ENCODE data around the gene PTGES3L. TPM values are rescaled to one million over a fixed set of nuclear protein-coding genes. Genes with fewer than 3 reads are reported as not detected.
A peak's percentile ranks its signal among the peaks of the same experiment; 100 is the strongest.
"Not testable (repeated sequence)": the region's sequence is repeated elsewhere in the genome, so short reads cannot be mapped to it uniquely, and the experiment has no call there.

PTGES3L gene
- total RNA-seq, 2 donors from 2014 or later = 1.5 to 2.0 TPM

DNA sequence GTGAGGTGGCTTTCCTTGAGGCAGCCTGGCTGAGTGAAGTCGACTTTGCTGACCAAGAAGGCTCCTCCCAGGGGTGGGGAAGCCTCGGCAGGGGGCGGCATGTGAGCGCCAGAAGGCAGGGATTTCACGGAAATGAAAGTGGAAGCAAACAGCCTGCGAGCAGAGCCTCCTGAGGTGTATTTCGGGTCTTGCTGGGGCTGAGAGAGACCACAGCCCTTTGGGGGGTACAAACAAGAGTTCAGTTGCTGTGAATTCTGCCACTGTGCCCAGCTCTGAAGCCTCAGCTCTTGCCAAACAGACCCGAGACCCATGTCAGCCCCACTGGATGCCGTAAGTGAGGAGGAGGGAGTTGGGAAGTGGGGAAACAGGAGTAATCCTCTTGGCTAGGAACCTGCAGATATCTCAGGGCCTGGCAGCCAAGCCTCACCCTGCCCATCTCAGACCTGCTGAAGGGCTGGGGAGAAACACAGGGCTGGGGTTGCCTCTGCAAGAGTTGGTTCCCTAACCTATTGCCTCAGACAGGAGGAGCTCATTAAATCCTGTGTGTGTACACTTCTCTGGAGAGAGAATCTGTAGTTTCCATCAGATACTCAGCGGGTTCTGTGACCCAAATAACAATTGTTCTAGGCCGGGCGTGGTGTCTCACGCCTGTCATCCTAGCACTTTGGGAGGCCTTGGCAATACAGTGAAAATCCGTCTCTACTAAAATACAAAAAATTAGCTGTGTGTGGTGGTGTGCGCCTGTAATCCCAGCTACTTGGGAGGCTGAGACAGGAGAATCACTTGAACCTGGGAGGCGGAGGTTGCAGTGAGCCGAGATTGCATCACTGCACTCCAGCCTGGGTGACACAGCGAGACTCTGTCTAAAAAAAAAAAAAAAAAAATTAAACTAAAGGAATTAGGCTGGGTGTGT lies 27.0 kb upstream of the PTGES3L start, which contains the start of gene IFI35:
IFI35 (plus strand) TSS at position 146 of the 913 bp plus-strand sequence; CDS start at position 310, 164 bp downstream.
- Histone ChIP-seq H3K36me3 (peaks cover 11% of the 10 kb centered on the region), H3K27ac (peak within 1 kb of the TSS; percentile 85 to 89), H3K9me3 (no peaks in the 10 kb centered on the region), H3K4me1 (ENCODE audit: control insufficient read depth in 1 of 2, low read depth in 2 of 2) (peaks cover 0 to 14% of the 10 kb centered on the region in 2 donors), H3K27me3 (replicated peaks; ENCODE audit: insufficient read depth) (no peaks in the 10 kb centered on the region), H3K4me3 (peak within 1 kb of the TSS; percentile 93)
- TF ChIP-seq, protein P1, sequence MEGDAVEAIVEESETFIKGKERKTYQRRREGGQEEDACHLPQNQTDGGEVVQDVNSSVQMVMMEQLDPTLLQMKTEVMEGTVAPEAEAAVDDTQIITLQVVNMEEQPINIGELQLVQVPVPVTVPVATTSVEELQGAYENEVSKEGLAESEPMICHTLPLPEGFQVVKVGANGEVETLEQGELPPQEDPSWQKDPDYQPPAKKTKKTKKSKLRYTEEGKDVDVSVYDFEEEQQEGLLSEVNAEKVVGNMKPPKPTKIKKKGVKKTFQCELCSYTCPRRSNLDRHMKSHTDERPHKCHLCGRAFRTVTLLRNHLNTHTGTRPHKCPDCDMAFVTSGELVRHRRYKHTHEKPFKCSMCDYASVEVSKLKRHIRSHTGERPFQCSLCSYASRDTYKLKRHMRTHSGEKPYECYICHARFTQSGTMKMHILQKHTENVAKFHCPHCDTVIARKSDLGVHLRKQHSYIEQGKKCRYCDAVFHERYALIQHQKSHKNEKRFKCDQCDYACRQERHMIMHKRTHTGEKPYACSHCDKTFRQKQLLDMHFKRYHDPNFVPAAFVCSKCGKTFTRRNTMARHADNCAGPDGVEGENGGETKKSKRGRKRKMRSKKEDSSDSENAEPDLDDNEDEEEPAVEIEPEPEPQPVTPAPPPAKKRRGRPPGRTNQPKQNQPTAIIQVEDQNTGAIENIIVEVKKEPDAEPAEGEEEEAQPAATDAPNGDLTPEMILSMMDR (IDR thresholded peaks at IDR 0.05) = peak; percentile 18
- no peak for ATAC-seq (ENCODE audit: insufficient number of reproducible peaks, low FRiP score, low read depth)
- no peak for DNase-seq (ENCODE audit: low spot score)

DNA sequence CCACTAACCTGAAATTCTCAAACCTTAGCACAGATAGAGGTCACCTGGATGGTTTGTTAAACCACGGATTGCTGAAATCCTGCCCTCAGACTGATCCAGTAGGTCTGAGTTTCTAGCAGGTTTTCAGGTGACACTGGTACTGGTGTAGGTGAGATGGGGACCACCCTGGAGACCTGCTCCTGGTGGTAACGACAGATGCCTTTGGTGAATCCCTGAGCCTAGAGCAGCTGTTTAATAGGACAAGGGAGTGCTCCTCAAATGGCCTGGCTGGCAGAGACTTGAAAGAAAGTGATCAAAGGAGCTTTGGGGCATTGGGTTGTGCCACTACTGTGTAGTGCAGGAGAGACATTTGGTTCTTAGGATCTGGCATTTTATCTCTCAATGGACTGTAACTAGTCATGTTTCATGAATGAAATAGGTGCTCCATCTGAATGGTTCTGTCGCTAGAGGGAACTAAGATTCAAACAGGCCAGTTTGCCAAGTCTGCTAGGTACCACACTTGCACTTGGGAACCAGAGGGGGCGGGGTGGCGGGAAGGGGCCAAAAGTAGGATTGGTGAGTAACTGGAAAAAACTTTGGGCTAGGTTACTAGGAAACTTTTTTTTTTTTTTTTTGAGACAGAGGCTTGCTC lies 23.8 kb upstream of the PTGES3L start:
- no peak overlapping the region for H3K4me3 ChIP-seq
- no peaks in the 10 kb centered on the region for H3K27me3 ChIP-seq (replicated peaks; ENCODE audit: insufficient read depth)
- peaks cover 27% of the 10 kb centered on the region for H3K36me3 ChIP-seq
- DNase-seq (ENCODE audit: low spot score) = no peak
- peak overlapping the region in 1 of 2 donors; percentile 23 for H3K27ac ChIP-seq
- TF ChIP-seq, protein P1 (IDR thresholded peaks at IDR 0.05) = no peak
- H3K4me1 ChIP-seq (ENCODE audit: control insufficient read depth in 1 of 2, low read depth in 2 of 2) = peaks cover 9 to 28% of the 10 kb centered on the region in 2 donors
- ATAC-seq (ENCODE audit: insufficient number of reproducible peaks, low FRiP score, low read depth) = no peak
- H3K9me3 ChIP-seq = no peaks in the 10 kb centered on the region

DNA sequence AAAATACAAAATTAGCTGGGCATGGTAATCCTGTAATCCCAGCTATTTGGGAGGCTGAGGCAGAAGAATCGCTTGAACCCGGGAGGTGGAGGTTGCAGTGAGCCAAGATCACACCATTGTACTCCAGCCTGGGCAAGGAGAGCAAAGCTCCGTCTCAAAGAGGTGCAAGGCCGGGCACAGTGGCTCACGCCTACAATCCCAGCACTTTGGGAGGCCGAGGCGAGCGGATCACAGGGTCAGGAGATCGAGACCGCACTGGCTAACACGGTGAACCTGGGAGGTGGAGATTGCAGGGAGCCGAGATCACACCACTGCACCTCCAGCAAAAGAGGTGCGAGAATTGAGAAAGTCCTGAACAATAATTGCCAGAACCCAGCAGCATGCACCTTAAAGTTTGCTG lies 21.0 kb upstream of the PTGES3L start:
- H3K4me3 ChIP-seq; H3K27ac ChIP-seq; ATAC-seq (ENCODE audit: insufficient number of reproducible peaks, low FRiP score, low read depth); H3K9me3 ChIP-seq; DNase-seq (ENCODE audit: low spot score); H3K27me3 ChIP-seq (replicated peaks; ENCODE audit: insufficient read depth): not testable (repeated sequence)
- peaks cover 14 to 26% of the 10 kb centered on the region in 2 donors for H3K4me1 ChIP-seq (ENCODE audit: control insufficient read depth in 1 of 2, low read depth in 2 of 2)
- H3K36me3 ChIP-seq = peaks cover 27% of the 10 kb centered on the region

DNA sequence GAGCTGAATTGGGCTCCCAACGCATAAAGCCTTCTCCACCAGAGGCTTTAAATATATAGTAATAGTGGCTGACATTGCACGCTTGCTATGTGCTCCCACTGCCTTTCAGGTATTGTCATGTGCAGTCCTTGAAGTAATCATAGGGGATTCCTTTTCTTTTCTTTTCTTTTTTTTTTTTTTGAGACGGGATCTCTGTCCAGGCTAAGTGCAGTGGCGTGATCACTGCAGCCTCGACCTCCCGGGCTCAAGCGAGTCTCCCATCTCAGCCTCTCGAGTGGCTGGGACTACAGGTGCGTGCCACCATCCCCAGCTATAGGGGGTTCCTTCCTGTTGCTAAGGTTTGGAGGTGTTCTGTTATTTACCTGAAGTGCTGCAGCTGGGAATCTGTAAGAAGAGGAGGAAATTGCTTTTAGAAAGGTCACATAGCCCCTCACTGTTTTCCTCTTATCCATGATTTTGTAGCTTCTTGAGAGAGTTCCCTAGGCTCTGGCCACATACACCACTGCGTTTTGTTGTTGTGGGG lies 19.2 kb upstream of the PTGES3L start:
- no peaks in the 10 kb centered on the region for H3K27me3 ChIP-seq (replicated peaks; ENCODE audit: insufficient read depth)
- H3K27ac ChIP-seq = peak overlapping the region; percentile 91 to 94
- H3K36me3 ChIP-seq = peaks cover 27% of the 10 kb centered on the region
- no peak for ATAC-seq (ENCODE audit: insufficient number of reproducible peaks, low FRiP score, low read depth)
- peak overlapping the region; percentile 90 for H3K4me3 ChIP-seq
- DNase-seq (ENCODE audit: low spot score) = no peak
- H3K4me1 ChIP-seq (ENCODE audit: control insufficient read depth in 1 of 2, low read depth in 2 of 2) = peaks cover 14 to 26% of the 10 kb centered on the region in 2 donors
- no peaks in the 10 kb centered on the region for H3K9me3 ChIP-seq
- TF ChIP-seq, protein P1 (IDR thresholded peaks at IDR 0.05) = no peak

DNA sequence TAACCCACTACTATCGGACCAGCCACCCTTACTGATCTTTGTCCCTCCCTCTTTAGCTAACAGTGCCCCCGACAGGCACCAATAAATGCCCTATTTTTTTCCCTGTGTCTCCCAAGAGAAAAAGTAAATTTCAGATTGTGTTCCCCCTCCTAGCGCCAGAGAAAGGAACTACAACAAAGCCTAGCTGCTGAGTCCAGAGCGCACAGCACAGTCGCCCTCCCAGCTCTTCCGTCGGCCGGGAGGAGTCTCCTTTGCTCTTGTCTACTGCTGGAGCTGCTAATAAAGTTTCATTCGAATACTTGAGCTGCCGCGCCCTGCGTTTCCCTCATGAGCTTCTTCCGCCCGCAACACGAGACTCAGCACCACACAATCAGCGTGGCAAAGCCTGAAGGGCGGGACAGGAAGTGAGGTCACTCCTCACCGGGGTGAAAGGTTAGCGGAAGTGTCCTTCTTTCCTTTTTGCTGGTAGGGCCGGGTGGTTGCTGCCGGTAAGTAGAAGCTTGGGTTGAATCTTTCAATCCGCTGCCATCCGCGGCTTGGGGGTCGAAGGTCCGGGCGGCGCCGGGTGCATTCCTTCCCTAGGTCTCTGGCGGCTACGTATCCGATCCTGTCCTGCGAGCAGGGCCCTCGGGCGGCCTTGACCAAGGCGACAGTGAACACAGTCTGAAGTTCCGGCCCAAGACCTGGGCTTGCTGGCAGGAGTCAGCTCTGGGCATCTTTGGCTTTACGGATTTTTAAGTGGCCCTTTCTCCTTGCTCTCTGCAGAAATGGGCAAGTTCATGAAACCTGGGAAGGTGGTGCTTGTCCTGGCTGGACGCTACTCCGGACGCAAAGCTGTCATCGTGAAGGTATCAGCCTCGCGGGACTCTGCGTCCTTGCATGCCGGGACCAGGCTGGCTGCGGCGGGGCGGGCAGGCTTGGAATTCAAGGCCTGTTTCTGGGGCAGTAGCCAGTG lies 18.4 kb upstream of the PTGES3L start, which contains the start of gene RPL27:
RPL27 (plus strand) TSS at position 436 of the 955 bp plus-strand sequence; CDS start at position 768, 332 bp downstream.
- DNase-seq (ENCODE audit: low spot score) = peak; percentile 95
- H3K9me3 ChIP-seq = no peaks in the 10 kb centered on the region

More for the DNA sequence above, 18.4 kb upstream of the PTGES3L start, which contains the start of gene RPL27:
- peak within 1 kb of the TSS; percentile 91 to 94 for H3K27ac ChIP-seq
- no peaks in the 10 kb centered on the region for H3K27me3 ChIP-seq (replicated peaks; ENCODE audit: insufficient read depth)
- TF ChIP-seq, protein P1 (IDR thresholded peaks at IDR 0.05) = peak; percentile 92
- peak; percentile 94 for ATAC-seq (ENCODE audit: insufficient number of reproducible peaks, low FRiP score, low read depth)
- H3K4me3 ChIP-seq = peak within 1 kb of the TSS; percentile 90
- peaks cover 27% of the 10 kb centered on the region for H3K36me3 ChIP-seq
- peaks cover 14 to 21% of the 10 kb centered on the region in 2 donors for H3K4me1 ChIP-seq (ENCODE audit: control insufficient read depth in 1 of 2, low read depth in 2 of 2)

Measured in thoracic aorta (tissue), 2 donors.